ENCODE results near the gene GFER.

DNA sequence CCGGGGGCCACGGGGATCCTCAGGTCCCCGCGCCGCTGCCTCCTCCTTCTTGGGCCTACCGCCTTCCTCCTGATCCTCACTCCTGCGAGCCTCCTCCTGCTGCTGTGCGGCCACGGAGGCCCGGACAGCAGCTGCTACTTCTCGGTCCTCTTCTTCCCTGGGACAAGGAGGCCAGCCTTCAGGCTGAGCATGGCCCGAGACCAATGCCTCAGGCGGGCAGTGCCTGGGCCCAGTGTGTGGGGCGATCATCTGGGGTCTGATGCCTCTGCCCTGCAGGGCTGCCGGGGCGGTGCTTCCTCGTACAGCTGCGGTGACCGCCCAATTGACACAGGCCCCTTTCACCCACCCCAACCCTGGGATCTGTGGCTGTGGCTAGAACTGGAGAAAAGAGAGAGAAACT is 17.0 kb downstream of the GFER start:
- TF ChIP-seq POLR2A (IDR thresholded peaks at IDR 0.05; ENCODE audit: low read length) = no peak
- no peak for TF ChIP-seq GATA1 (IDR thresholded peaks at IDR 0.05; ENCODE audit: low read depth, low read length)
